Left kidney (tissue), 2 donors: Measurements from ENCODE around the gene FN1. TPM values are rescaled to one million over a fixed set of nuclear protein-coding genes. Genes with fewer than 3 reads are reported as not detected.
"Not testable (repeated sequence)": the region's sequence is repeated elsewhere in the genome, so short reads cannot be mapped to it uniquely, and the experiment has no call there.

Source experiments
- DNase-seq: peaks from one replicate; pipeline ENCODE4 v3.0.0-alpha.2; 2013
- polyA plus RNA-seq: library from polyadenylated mRNA; unstranded; fragments of 120-200 nt; gene quantifications from one replicate; pipeline ENCODE4 v1.2.1, GENCODE V29; 2013; ENCODE audit not compliant: insufficient read length

Gene FN1
- polyA plus RNA-seq, 1 donor, result 550 TPM

DNA sequence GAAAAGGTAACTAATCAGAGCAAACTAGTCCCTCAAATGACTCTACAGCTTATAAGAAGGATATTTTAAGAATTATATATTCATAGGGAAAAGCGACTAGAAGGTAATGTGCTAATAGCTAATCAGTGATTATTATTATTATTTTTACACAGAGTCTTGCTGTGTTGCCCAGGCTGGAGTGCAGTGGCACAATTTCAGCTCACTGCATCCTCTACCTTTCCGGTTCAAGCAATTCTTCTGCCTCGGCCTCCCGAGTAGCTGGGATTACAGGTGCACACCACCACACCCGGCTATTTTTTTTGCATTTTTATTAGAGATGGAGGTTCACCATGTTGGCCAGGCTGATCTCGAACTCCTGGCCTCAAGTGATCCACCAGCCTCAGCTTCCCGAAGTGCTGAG, 27.4 kb downstream of the FN1 start:
- not testable (repeated sequence) for DNase-seq

DNA sequence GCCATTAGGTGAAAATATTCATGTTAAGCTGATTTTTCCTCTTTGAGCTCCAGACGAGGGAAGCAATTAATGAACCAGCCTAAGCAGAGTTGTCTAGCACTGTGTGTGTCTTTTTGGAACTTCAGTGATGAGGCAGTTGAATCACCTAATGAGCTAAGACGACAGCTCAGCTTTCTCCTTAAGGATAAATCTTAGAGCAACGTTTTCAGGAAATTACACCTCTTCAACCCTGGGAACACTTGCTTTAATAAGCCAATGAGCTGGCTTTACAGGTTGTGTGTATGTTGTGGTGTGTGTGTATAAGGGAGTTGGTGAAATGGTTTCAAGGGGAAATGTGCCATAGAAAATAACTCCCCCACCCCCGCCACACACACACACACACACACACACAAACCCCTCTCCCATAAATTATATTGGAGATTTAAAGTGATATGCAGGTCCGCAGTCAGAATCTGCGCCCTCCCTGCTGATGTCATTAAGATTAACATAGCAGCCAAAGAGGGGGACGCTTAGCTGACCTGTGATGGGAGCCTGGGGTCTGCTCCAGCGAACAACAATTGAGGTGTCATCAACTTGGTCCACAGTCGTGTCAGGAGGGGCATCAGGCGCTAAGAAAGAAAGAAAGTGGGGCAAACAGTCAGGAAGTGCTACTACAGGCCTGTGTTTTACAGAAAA, 28.1 kb downstream of the FN1 start:
- DNase-seq, result no peak

DNA sequence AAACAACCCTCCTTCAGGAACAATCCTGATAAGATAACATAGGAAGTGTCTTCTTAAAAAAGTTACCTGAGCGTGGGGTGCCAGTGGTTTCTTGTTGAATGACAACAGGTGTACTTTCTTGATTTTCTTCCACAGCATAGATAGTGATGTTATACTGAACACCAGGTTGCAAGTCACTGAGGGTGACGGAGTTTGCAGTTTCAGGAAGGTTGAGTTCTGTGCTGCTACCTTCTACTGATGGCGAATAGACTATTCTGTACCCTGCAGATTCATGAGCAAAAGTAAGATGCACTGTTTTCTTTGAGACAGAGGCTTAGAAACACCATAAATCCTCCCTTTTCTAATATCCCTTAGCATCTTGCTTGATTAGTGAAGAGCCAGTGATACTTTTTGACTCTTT, 28.8 kb downstream of the FN1 start:
- no peak for DNase-seq

DNA sequence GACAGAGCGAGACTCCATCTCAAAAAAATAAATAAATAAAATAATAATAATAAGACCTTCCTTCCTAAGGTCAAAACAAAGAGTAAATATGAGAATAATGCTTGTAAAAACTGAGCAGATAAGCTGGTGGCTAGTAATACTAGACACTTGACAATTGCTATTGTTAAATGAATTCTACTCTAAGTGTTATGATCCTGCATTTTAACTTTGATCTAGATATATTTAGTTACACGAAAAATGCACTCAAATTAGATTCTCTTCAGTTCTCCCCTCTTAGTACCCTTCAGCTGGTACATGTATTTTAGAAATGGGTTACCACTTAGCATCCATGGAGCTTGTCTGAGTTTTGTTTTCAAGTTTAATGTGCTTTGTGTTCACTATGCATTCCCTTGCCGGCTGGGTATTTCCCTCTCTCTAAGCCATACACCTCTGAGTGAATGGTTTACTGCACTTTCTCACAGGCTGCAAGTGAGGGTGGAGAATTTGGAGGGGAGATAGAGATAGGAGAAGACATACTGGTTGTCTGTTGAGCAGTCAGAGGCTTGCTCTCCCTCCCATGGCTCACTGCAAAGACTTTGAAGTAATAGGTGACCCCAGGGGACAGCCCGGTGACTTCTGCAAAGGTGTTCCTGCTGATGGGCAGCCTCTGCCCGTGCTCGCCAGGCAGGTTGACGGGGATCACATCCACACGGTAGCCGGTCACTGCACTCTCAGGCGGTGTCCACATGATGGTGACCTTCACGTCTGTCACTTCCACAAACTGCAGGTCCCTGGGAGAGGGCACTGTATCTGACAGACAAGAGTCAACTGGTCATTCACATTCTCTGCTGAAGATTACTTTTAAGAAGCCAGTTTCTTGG, 29.9 kb downstream of the FN1 start:
- DNase-seq, result no peak

DNA sequence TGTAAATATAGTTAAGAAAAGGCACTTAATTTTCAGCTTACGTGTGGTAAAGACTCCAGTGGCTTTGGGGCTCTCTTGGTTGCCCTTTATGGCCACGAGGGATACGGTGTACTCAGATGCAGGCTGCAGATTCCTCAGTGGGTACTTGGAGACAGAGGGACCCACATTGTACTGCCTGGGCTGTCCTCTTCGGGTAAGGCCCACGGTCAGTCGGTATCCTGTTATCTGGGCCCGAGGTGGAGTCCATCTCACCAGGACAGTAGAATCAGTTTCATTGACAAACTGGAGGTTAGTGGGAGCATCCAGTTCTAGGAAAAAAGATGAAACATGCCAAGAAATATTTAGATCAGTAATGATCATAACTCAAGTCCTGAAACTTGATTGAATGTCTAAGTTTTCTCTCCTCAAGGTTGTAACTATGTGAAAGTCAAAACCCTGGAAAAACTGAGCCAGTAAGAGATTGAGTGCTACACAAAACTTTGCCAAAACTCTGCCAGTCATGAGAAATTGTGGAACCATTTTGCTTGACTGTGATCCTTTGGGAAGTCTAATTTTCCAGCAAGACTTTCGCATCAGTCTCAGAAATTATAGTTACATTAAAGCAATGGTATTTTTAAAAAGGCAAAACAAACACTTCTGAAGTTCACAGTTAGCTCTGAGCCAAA, 31.4 kb downstream of the FN1 start:
- no peak for DNase-seq

DNA sequence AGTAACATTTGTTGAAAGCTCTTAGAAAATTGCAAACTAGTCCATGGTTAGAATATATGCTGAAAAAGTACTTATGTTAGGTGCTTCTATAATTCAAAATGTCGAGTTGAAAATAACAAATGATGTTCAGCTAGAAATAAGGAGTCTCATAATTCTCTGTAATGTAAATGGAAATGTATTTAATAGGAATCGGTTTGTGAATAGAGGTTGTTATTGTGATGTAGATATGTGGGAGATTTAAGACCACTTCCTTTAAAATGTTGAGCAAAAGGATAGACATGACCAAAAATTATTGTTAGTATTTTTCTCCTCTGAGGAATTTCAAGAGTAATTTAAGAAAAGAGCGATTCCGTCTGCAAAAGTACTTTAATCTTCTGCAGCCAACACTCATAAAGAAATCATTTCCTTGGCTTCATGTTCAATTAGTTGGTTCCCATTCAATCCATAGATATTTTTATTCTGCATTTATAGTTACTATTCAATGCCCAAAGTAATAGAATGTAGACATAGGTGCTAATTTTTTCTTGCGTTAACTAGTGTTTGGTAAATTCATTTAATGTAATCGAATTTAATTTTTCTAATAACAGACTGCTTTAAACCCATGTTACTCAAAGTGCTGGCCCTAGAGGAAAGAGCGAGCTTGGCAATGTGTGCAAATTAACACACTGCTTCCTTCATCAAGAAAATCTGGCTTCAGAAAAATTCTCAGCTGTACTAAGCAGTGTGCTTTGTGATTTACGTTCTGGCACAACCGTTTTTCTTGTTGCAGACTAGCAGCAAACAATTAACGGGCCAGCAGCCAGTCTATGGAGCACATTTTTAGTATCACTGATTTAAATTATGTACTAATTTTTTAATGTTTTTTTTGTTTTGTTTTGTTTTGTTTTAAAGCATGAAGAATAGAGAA, 32.2 kb downstream of the FN1 start:
- no peak for DNase-seq

DNA sequence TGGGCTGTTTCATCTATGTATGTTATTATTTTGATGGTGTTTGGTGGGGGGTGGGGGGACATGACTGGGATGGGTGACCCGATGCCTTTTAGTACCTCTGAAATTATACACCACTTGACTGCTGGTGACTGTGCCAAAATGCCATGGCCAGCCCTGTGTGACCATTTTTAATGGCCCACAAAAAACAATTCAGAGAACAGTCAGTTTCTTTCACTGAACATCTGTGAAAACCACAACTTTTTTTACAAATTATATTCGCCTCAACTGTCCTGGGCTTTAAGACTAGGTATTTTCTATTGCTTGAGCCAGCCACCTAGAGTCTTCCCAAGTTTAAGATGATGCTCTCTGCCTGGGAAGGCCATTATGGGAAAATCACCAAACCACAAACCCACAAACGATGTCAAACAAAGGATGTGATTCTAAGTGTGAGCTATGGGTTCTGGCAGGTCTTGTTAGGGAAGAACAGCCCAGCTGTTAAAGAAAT, 33.9 kb downstream of the FN1 start:
- no peak for DNase-seq

DNA sequence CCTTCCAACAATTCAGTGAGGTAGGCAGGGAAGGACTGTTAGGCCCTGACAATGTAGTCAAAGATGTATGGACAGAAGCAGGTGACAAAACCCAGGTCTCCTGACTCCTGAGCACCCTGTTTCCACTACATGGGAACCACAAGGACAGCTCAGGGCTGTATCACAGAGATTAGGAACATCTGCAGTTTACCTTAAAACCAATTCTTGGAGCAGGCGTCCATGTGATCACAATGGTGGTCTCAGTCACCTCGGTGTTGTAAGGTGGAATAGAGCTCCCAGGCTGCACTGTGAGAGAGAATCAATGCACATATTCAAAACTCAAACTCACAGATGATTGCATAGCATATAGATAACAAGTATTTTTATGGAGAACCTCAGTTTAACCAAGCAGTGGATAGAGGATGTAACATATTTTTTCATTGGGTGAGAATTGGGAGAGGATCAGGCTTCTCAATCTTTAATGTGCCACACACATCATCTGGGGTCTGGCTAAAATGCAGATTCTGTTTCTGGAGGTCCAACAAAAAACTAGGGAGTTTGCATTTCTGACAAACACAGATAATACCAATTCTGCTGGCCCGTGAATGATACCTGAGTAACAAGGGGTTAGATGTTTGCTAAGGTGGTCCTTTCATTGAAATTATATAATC, 36.7 kb downstream of the FN1 start:
- DNase-seq, result no peak

DNA sequence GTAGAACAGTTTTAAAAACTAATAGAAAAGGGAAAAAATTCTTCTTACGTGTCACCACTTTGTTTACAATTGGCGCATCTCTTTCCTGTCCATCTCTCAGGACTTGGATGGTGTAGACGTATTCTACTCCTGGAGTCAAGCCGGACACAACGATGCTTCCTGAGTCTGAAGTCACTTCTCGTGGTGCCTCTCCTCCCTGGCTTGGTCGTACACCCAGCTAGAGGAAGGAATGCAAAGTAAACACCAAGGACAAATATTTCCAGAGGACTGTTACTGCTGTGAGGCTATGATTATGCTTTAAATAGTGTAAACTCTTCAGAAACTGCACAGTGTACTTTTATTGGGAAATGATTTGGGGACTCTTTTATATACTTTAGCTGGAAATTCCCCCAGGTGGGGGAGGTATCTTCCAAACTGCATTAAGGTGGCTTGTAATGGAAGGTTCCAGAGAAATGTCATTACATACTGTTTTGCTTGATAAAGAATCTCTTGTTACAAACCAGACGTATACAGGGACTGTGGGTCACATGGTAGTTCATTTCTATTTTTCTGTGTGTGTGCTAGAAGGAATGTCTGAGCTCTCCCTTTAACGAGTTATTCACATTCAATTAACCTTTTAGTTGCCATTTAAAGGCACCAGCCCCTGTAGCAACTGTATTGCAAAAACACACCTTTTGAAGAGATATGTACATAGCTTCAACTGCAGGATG, 38.1 kb downstream of the FN1 start:
- DNase-seq, result no peak

DNA sequence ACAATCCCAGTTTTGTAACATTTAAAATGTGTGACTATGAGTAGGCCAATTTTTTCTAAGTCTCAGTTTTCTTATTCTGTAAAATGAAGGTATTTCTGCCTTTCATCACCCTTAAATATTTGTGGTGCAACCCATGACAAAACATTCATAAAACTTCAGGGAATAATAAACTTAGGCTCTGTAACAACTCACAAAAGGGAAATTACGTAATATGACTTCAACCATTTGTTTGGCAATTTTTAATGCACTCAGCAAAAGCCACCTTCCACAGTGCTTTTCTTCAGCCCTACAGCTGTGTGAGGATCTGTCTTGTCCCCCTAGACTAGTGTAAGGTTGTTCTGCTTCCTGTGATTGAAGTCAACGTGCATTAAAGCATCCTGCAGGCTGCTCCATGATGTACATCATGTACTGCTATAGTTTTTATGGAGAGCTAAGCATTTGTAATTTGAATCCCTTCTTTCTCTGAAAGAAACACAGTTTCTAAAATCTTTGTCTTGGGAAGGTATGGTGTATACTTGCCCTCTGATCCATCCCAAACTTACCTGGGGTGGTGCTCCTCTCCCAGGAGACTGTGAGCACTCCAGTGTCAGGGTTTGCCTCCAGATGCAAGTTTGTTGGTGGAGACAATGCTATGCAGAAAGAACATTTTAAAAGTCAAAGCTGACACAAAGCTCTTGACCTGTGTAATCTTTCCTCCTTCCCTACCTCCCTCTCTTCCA, 39.1 kb downstream of the FN1 start:
- no peak for DNase-seq

DNA sequence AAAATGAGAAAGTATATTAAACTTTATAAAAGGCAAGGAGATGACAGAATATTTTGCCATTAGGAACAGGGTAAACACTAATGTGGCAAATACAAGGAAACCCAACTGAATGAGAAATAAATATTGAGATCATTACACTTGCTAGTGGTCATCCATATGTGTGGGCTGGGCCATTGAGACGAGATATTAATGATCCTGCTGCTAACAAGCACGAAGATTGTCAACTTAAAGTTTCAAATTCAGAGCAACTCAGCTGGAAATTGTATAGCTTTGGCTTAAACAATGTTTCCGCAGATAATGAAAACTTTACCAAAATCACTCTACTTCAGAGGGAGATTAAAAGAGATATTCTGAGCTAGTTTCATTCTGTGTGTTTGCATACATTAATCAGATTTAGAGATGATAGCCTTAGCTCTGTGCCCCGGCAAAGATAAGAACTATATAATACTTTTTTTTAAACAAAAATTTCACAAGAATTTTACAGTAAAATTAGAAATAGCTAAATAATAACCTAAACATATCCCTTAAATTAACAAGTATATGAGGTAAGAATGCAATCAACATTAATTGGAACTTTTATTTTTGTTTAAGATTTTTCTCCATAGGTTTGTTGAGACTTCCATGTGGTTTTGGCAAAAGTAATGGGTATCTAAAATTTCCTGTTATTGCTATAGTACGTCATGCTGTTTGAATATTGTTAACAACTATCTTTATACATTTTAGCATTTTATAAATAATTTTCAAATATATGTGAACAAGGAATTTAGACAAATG, 40.0 kb downstream of the FN1 start:
- DNase-seq, result no peak

DNA sequence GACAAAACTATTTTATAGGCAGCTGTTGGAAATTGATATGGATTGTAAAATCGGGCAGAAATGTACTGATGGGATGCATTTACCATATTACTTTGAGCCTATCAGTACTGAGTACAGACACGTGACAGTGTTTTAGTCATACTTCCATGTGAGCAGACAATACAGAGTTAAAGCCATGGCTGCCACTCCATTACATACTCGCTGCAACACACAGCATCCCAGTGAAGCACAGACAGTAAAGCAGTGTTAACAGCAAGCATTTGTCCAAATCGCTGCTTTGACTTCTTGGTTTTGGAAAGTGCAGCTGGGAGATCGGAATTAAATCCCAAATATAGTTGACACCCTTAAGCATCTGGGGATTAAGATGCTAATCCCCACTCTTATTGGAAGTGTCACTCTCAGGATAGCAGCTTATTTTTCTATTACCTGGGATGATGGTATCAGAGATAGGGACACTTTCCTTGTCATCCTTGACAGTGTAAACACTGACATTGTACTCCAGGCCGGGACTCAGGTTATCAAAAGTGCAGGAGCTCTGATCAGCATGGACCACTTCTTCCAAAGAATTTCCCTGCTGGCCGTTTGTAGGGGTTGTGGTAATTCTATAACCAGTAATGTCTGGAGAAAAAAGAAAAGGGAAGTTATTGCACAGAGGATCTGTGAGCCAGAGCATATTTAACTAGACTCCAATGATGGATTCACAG, 41.6 kb downstream of the FN1 start:
- no peak for DNase-seq

DNA sequence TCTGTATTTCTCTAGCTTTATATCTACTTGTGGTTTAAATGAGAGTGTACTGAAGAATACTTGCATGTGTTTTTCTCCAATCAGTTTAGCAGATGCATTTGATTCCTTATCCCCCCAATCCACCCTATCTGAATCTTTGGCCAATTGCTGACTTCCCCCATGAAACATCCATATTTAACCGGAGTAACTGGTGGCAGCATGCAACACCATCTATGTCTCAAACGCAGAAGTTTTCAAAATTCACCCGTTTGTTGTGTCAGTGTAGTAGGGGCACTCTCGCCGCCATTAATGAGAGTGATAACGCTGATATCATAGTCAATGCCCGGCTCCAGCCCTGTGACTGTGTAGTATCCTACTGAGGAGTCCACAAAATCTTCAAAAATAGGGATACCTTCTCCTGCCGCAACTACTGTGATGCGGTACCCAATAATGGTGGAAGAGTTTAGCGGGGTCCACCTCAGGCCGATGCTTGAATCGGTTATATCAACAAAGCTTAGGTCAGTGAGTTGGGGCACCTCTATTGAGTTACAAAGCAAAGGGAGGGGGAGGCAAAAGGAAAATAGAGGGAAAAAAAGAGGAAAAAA, 43.1 kb downstream of the FN1 start:
- DNase-seq, result no peak

DNA sequence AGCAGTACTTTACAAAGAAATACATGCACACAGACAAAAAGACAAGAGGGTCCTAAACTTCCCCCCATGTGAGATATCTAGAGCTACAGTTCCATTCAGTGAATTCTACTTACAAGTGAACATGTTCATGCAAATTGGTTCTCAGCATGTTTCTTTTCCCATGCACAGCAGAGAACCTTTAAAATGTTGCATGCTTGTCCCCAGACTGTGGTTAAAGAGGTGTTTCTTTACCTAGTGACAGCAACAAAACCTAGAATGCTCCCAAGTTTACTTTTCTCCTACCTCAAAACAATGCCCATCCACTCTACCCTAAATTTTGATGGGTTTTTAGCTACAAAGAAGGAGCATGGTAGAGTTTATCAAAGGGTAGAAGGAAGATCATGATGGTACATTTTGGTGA, 43.7 kb downstream of the FN1 start:
- no peak for DNase-seq

DNA sequence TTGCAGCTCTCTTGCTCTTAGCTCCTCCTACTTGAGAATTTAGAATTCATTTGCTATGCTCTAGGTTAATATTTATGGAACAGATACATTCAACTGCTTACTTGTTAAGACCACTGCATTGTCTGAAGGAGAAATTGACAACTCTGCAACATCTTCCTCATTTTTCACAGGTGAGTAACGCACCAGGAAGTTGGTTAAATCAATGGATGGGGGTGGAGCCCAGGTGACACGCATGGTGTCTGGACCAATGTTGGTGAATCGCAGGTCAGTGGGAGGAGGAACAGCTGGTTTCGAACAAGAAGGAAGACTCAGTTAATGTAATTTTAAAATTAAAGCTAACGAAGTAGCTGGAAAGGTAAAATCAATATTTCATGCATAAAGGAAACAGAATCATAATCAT, 44.3 kb downstream of the FN1 start:
- no peak for DNase-seq

DNA sequence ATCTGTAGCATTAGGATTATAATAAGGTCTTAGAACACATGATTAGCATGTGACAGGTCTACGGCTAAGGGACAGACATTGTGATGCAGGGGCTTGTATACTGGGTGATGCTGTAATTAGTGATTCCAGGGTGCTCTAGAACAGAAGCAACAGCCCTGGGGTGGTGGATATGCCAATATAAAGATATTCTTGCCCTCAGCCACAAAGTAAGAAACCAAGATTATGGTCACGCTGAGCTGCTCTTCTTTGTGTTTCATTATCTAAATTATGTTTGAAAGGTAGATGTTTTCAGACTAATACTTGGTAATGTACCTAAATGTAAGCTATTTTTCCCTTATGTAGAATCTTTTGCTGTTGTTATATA, 45.3 kb downstream of the FN1 start:
- DNase-seq, result no peak

DNA sequence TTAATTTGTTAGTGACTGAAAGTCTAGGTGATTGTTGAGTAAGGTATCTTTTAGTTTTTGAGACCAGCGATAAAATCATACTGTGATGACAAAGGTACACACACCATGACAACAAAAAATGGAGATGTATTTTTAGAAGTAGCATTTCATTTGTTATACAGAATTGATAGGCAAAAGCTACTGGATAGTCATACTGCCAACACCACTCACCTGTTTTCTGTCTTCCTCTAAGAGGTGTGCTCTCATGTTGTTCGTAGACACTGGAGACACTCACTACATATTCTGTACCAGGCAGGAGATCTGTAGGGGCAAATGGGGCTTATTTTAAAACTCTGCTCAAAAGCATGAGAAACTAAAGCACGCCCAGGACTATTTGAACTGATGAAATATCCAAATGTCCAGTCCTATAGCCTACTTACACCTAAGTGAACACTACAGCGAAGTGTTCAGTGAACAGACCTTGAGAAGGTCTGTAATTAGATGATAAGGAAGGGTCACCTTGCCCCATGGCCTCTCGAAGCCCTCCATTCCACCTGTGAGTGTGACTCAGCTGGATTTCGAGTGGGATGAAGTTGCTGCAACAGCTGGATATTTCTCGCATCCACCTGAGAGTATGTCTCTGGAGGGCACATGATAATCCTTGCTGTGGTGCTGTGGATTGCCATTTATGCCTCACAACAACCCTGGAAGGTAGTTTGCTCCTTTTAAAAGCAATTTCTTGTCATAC, 47.7 kb downstream of the FN1 start:
- no peak for DNase-seq

DNA sequence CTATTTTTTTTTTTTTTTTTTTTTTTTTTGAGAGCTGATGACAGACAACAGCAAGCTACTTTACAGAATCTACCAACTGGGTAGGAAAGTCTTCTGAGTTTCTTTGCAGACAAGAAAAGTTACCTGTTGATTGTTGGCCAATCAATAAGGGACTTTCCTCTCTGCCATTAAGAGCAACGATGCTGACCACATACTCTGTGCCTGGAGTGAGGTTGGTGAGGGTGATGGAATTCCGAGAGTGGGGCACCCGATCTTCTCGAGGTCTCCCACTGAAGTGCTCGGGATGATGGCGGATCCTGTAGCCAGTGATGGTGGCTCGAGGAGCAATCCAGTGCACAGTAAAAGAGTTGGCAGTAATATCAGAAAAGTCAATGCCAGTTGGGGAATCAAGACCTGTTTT, 49.3 kb downstream of the FN1 start:
- DNase-seq, result no peak
